Omental fat pad (tissue), 4 donors: ENCODE results near the gene YDJC. TPM values are rescaled to one million over a fixed set of nuclear protein-coding genes. Genes with fewer than 3 reads are reported as not detected.
"Not testable (repeated sequence)": the region's sequence is repeated elsewhere in the genome, so short reads cannot be mapped to it uniquely, and the experiment has no call there.

Source experiments
- ATAC-seq: fragments of 150-250 bp; one replicate; pipeline ENCODE4 v1.9.1; 2016; ENCODE audit warnings: mild to moderate bottlenecking, moderate library complexity; ENCODE audit not compliant: low FRiP score
- DNase-seq: peaks from one replicate; pipeline ENCODE4 v3.0.0-alpha.2; 2019; ENCODE audit warnings: low spot score
- total RNA-seq, 4 donors: library from RNA; depleted of rRNA; stranded (reverse); fragments of >200 nt; gene quantifications; one replicate each; pipeline ENCODE4 v1.1.0, GENCODE V29; 2016
- TF ChIP-seq, protein P1 (sequence below), 3 donors: fragments of 450-650 bp; IDR thresholded peaks; one replicate each; pipeline ENCODE4 v1.5.1; 2016 to 2017; ENCODE audit warnings: antibody characterized with exemption in 3 of 3, mild to moderate bottlenecking in 3 of 3, moderate library complexity in 2 of 3

Gene YDJC, protein sequence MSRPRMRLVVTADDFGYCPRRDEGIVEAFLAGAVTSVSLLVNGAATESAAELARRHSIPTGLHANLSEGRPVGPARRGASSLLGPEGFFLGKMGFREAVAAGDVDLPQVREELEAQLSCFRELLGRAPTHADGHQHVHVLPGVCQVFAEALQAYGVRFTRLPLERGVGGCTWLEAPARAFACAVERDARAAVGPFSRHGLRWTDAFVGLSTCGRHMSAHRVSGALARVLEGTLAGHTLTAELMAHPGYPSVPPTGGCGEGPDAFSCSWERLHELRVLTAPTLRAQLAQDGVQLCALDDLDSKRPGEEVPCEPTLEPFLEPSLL
- 10 to 100 TPM; 14.3 to 33.3 (median 17.1) TPM for total RNA-seq

GRCh38 chr22:21629255-21630149 is at the start of gene YDJC:
YDJC (minus strand) TSS chr22:21630022; CDS start chr22:21630014, 8 bp downstream.
- DNase-seq (peak; percentile 83), ATAC-seq (peak; percentile 93)
- TF ChIP-seq, protein P1, sequence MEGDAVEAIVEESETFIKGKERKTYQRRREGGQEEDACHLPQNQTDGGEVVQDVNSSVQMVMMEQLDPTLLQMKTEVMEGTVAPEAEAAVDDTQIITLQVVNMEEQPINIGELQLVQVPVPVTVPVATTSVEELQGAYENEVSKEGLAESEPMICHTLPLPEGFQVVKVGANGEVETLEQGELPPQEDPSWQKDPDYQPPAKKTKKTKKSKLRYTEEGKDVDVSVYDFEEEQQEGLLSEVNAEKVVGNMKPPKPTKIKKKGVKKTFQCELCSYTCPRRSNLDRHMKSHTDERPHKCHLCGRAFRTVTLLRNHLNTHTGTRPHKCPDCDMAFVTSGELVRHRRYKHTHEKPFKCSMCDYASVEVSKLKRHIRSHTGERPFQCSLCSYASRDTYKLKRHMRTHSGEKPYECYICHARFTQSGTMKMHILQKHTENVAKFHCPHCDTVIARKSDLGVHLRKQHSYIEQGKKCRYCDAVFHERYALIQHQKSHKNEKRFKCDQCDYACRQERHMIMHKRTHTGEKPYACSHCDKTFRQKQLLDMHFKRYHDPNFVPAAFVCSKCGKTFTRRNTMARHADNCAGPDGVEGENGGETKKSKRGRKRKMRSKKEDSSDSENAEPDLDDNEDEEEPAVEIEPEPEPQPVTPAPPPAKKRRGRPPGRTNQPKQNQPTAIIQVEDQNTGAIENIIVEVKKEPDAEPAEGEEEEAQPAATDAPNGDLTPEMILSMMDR (IDR thresholded peaks at IDR 0.05): peak in 1 of 3 donors; percentile 53

DNA sequence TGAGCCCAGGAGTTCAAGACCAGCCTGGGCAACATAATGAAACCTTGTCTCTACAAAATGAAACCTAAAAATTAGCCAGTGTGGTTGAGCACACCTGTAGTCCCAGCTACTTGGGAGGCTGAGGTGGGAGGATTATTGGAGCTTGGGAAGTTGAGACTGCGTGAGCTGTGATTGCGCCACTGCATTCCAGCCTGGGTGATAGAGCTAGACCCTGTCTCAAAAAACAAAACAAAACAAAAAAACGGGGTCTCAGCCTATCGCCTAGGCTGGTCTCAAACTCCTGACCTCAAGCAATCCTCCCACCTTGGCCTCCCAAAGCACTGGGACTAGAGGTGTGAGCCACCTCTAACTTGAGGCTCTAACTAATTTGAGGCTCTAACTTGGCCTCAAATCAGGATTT is 49.6 kb upstream of the YDJC start:
- TF ChIP-seq, protein P1 (IDR thresholded peaks at IDR 0.05): no peak
- DNase-seq: no peak
- ATAC-seq: no peak

DNA sequence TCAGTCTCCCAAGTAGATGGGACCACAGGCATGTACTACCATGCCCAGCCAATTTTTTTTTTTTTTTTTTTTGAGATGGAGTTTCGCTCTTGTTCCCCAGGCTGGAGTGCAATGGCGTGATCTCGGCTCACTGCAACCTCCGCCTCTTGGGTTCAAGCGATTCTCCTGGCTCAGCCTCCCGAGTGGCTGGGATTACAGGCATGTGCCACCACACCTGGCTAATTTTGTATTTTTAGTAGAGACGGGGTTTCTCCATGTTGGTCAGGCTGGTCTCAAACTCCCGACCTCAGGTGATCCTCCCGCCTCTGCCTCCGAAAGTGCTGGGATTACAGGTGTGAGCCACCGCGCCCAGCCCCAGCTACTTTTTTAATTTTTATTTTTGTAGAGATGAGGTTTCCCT is 49.0 kb upstream of the YDJC start:
- DNase-seq, ATAC-seq: not testable (repeated sequence)

DNA sequence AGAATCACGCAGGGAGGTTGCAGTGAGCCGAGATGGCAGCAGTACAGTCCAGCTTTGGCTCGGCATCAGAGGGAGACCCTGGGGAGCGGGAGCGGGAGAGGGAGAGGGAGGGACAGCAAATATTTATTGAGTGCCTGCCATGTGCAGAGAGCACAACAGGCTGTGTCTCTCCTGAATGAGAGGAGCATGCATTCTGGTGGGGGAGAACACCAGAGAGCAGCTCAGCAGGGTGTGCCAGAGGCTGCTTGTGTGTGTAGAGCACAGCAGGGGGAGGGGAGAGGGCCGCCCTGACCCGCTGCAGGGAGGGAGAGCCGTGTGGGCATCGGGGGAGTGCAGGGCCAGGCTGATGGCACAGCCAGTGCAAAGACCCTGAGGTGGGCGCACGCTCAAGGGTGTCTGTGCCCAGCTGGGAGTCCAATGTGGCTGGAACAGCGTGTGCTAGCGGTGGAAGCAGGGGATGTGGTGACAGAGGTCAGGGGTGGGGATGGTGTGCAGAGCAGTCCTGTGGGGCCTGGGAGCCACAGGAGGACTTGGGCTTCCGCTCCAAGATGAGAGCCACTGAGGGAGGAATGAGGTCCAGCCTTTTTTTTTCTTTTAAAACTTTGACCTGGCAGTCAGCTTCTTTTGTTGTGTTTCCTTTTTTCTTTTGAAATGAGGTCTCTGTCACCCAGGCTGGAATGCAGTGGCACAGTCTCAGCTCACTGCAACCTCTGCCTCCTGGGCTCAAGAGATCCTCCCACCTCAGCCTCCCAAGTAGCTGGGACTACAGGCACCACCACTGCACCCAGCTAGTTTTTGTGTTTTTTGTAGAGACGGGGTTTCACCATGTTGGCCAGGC is 48.0 kb upstream of the YDJC start:
- DNase-seq (no peak), ATAC-seq (no peak)
- TF ChIP-seq, protein P1 (IDR thresholded peaks at IDR 0.05): no peak

GRCh38 chr22:21674638-21675245 is 44.9 kb upstream of the YDJC start:
- DNase-seq (no peak), ATAC-seq (no peak)
- TF ChIP-seq, protein P1 (IDR thresholded peaks at IDR 0.05): no peak

DNA sequence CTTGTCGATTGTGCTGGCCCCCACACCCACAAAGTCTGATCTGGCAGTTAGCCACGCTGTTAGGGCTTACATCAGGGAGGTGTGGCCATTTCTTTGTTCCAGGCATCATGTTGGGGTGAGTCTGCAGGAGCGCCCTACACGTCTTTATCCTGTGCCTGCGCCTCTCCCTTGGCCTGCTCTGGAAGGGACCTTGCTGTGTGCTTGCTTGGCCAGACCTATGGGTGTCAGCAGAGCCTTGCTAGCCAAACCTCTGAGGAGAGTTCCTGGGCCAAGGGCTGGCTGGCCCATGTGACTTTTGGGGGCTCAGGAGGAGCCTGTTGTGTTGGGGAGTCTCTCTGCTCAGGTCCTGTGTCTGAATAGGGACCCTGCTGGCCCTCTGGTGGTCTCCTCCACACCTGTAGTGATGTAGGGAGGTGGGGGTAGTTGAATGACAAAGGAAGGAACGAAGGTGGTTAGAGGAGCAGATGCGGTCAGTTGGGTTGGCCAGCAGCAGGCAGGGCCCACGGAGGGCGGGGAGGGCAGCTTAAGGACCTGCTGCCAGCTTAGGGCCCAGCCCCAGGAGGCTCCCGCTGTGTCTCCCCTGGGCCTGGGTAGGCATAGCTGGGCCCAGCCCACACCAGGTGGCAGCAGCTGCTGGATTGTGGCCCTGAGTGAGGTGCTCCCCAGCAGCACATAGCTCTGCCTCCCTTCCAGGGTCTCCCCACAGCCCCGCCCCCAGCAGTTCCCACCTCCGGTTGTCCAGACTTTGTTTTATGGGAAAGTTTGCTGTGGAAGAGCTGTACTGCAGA is 43.9 kb upstream of the YDJC start:
- no peak for DNase-seq
- TF ChIP-seq, protein P1 (IDR thresholded peaks at IDR 0.05): no peak
- ATAC-seq: no peak
